ENCODE data around the gene GPR161. TPM values are rescaled to one million over a fixed set of nuclear protein-coding genes. Genes with fewer than 3 reads are reported as not detected.
"Not testable (repeated sequence)": the region's sequence is repeated elsewhere in the genome, so short reads cannot be mapped to it uniquely, and the experiment has no call there.

GPR161 gene
- total and polyA plus RNA-seq, 2 of the 13 experiments (the other 11 are each of a cell fraction or from before 2014, with no cell fraction given) = 0.13 to 0.35 TPM

GRCh38 chr1:168056152-168056551 is 80.6 kb downstream of the GPR161 start:
- Histone ChIP-seq H3K36me3 (replicated peaks in 1 of 2; ENCODE audit: control insufficient read depth in 1 of 2, insufficient read depth in 2 of 2, low read length in 2 of 2) (peaks cover 2 to 24% of the 10 kb centered on the region in 2 experiments), H3K4me1 (ENCODE audit: insufficient read depth, low read length) (peaks cover 11% of the 10 kb centered on the region; the same call in 1 of the 2 replicates)
- H3K9ac ChIP-seq (ENCODE audit: insufficient read depth, low read depth, low read length); H3K4me3 ChIP-seq (replicated peaks in 1 of 3; ENCODE audit: insufficient read depth in 1 of 3, low read depth in 2 of 3, low read length in 3 of 3); DNase-seq (ENCODE audit: low spot score); BruUV-seq (replicated peaks); H3K27ac ChIP-seq (ENCODE audit: extremely low read length, insufficient read depth, low read length); H3K27me3 ChIP-seq (ENCODE audit: control insufficient read depth in 1 of 2, insufficient read depth in 2 of 2, low read length in 2 of 2); POLR2A ChIA-PET; H3K9me3 ChIP-seq (ENCODE audit: low read length); H3K79me2 ChIP-seq (ENCODE audit: insufficient read depth, low read length); H2AFZ ChIP-seq (ENCODE audit: low read length); H4K20me1 ChIP-seq (ENCODE audit: insufficient read depth, low read length); intact Hi-C loops (cut with micrococcal nuclease; ENCODE audit: unreplicated experiment); CTCF ChIA-PET (ENCODE audit: low intra/inter-chr PET ratio, low total read pairs); H3K4me2 ChIP-seq (ENCODE audit: low read depth, low read length); FAIRE-seq; in situ Hi-C loops (cut with HindIII; ENCODE audit: extremely low pct_ligation_motif_present, low pct_unique_long_range_greater_than_20kb): not testable (repeated sequence)
- ATAC-seq = peak; percentile 85
- 93% methylated on average over 35 of the region's 35 CpGs for WGBS (ENCODE audit: low lambda C conversion rate)
- TF ChIP-seq AGO2 (optimal IDR thresholded peaks at IDR 0.05; ENCODE audit: low read depth, low read length) = peak; percentile 29

GRCh38 chr1:168054117-168054516 is 82.6 kb downstream of the GPR161 start:
- Histone ChIP-seq H3K4me3 (replicated peaks in 1 of 3; ENCODE audit: insufficient read depth in 1 of 3, low read depth in 2 of 3, low read length in 3 of 3) (no peak overlapping the region), H4K20me1 (ENCODE audit: insufficient read depth, low read length) (no peaks in the 10 kb centered on the region), H3K9me3 (ENCODE audit: low read length) (no peaks in the 10 kb centered on the region), H3K27me3 (ENCODE audit: control insufficient read depth in 1 of 2, insufficient read depth in 2 of 2, low read length in 2 of 2) (no peaks in the 10 kb centered on the region), H3K27ac (ENCODE audit: extremely low read length, insufficient read depth, low read length) (no peak overlapping the region), H3K79me2 (ENCODE audit: insufficient read depth, low read length) (no peaks in the 10 kb centered on the region), H3K36me3 (replicated peaks in 1 of 2; ENCODE audit: control insufficient read depth in 1 of 2, insufficient read depth in 2 of 2, low read length in 2 of 2) (peaks cover 2 to 24% of the 10 kb centered on the region in 2 experiments; a peak in 4 of 5 replicates), H3K9ac (ENCODE audit: insufficient read depth, low read depth, low read length) (no peak overlapping the region), H2AFZ (ENCODE audit: low read length) (no peak overlapping the region), H3K4me1 (ENCODE audit: insufficient read depth, low read length) (no peaks in the 10 kb centered on the region), H3K4me2 (ENCODE audit: low read depth, low read length) (no peak overlapping the region)
- FAIRE-seq (no peak), DNase-seq (ENCODE audit: low spot score) (no peak), ATAC-seq (no peak)
- TF ChIP-seq NFE2L1 (CRISPR knock-in tag; IDR thresholded peaks at IDR 0.05; ENCODE audit: borderline replicate concordance) (no peak), ZEB1 (IDR thresholded peaks at IDR 0.05; ENCODE audit: insufficient replicate concordance, low read depth) (no peak), ZNF34 (CRISPR knock-in tag; IDR thresholded peaks at IDR 0.05; ENCODE audit: borderline replicate concordance) (no peak), ZNF136 (CRISPR knock-in tag; IDR thresholded peaks at IDR 0.05; ENCODE audit: low read depth) (no peak), GABPB1 (CRISPR knock-in tag; IDR thresholded peaks at IDR 0.05) (no peak), ZMYM3 (CRISPR knock-in tag; IDR thresholded peaks at IDR 0.05) (no peak), ZBTB43 (CRISPR knock-in tag; conservative IDR thresholded peaks at IDR 0.05) (no peak), ADNP (CRISPR knock-in tag; IDR thresholded peaks at IDR 0.05) (no peak)
- CTCF ChIA-PET (ENCODE audit: low intra/inter-chr PET ratio, low total read pairs) = no interaction called here
- WGBS (ENCODE audit: low lambda C conversion rate) = 93% methylated on average over 3 of the region's 3 CpGs
- in situ Hi-C loops (cut with HindIII; ENCODE audit: extremely low pct_ligation_motif_present, low pct_unique_long_range_greater_than_20kb) (no loop called here), intact Hi-C loops (cut with micrococcal nuclease; ENCODE audit: unreplicated experiment) (no loop called here)
- no TSS peak for BruUV-seq (replicated peaks)
- POLR2A ChIA-PET = no interaction called here
